Kasumi-1 (cell line): ENCODE measurements around the gene TFE3.

Experiments
- DNase-seq, 2 experiments: peaks; one replicate each; lab custom pipeline; 2025; lab: John Stamatoyannopoulos, UW

The TFE3 gene

GRCh38 chrX:49060914-49061313 is 17.8 kb upstream of the TFE3 start:
- no peak for DNase-seq

- DNase-seq, result no peak
These were observed 16.5 kb upstream of the TFE3 start for GRCh38 chrX:49059681-49060085.

GRCh38 chrX:49059201-49059600 is 16.0 kb upstream of the TFE3 start:
- no peak for DNase-seq

- DNase-seq, result no peak
These were observed 15.6 kb upstream of the TFE3 start, which contains the start of gene CCDC120 for GRCh38 chrX:49058794-49059193. CCDC120 (plus strand) TSS chrX:49058999; CDS start chrX:49062042, 3,043 bp downstream.

- DNase-seq, result no peak
These were observed 11.1 kb upstream of the TFE3 start for GRCh38 chrX:49054073-49054762.

- peak; percentile 47 to 48 for DNase-seq
These were observed 10.3 kb upstream of the TFE3 start for GRCh38 chrX:49053223-49054072.

- no peak for DNase-seq
These were observed 777 bp upstream of the TFE3 start for GRCh38 chrX:49043987-49044281.

- no peak for DNase-seq
These were observed 457 bp downstream of the TFE3 start for GRCh38 chrX:49042581-49043219.

- peak; percentile 12 to 14 for DNase-seq
These were observed 1.2 kb downstream of the TFE3 start for GRCh38 chrX:49041744-49042580.

- DNase-seq, result no peak
These were observed 2.7 kb downstream of the TFE3 start for GRCh38 chrX:49040376-49040955.

GRCh38 chrX:49039598-49040375 is 3.4 kb downstream of the TFE3 start:
- DNase-seq, result peak; percentile 81 to 89

GRCh38 chrX:49037883-49038475 is 5.2 kb downstream of the TFE3 start:
- no peak for DNase-seq

GRCh38 chrX:49030283-49030682 is 12.9 kb downstream of the TFE3 start:
- no peak for DNase-seq

- no peak for DNase-seq
These were observed 13.3 kb downstream of the TFE3 start for GRCh38 chrX:49029876-49030275.

- DNase-seq, result no peak
These were observed 23.4 kb downstream of the TFE3 start for GRCh38 chrX:49019599-49020249.

GRCh38 chrX:49019050-49019449 is 24.1 kb downstream of the TFE3 start:
- DNase-seq, result no peak

- DNase-seq, result no peak
These were observed 39.5 kb downstream of the TFE3 start for GRCh38 chrX:49003696-49004095.

GRCh38 chrX:49002091-49002935 is 40.8 kb downstream of the TFE3 start, which contains the start of gene GRIPAP1:
GRIPAP1 (minus strand) TSS chrX:49002264; CDS start chrX:49002229, 35 bp downstream.
- peak; percentile 75 to 77 for DNase-seq
